Smooth muscle cell (in vitro differentiated cells): ENCODE data around the gene OBP2A. TPM values are rescaled to one million over a fixed set of nuclear protein-coding genes. Genes with fewer than 3 reads are reported as not detected.

Experiments
- DNase-seq: peaks from one replicate; lab custom pipeline; 2025; ENCODE audit not compliant: unreplicated experiment; lab: John Stamatoyannopoulos, UW
- H2AFZ ChIP-seq: fragments of 200-600 bp; sonication (generic); 2 replicates; pipeline ENCODE4 v1.6.0; 2016; ENCODE audit warnings: antibody characterized with exemption, low read depth, mild to moderate bottlenecking
- H3F3A ChIP-seq: fragments of 200-600 bp; sonication (generic); 2 replicates; pipeline ENCODE4 v1.6.0; 2017; ENCODE audit warnings: antibody characterized with exemption, low read depth
- H3K27ac ChIP-seq: fragments of 200-600 bp; sonication (generic); 2 replicates; pipeline ENCODE4 v1.5.1; 2016; ENCODE audit warnings: low read depth, mild to moderate bottlenecking
- H3K27me3 ChIP-seq: fragments of 200-600 bp; sonication (generic); 2 replicates; pipeline ENCODE4 v1.6.1; 2016; ENCODE audit warnings: low read depth, mild to moderate bottlenecking
- H3K36me3 ChIP-seq: fragments of 200-600 bp; sonication (generic); 2 replicates; pipeline ENCODE4 v1.5.1; 2016; ENCODE audit warnings: low read depth
- H3K4me1 ChIP-seq: fragments of 200-600 bp; sonication (generic); 2 replicates; pipeline ENCODE4 v1.5.1; 2016; ENCODE audit warnings: low read depth
- H3K4me2 ChIP-seq: fragments of 200-600 bp; sonication (generic); 2 replicates; pipeline ENCODE4 v1.6.0; 2016; ENCODE audit warnings: mild to moderate bottlenecking
- H3K4me3 ChIP-seq: fragments of 200-600 bp; sonication (generic); 2 replicates; pipeline ENCODE4 v1.5.1; 2016; ENCODE audit warnings: mild to moderate bottlenecking
- H3K79me2 ChIP-seq: fragments of 200-600 bp; sonication (generic); 2 replicates; pipeline ENCODE4 v1.6.0; 2016; ENCODE audit warnings: low read depth, mild to moderate bottlenecking
- H3K9ac ChIP-seq: fragments of 200-600 bp; sonication (generic); 2 replicates; pipeline ENCODE4 v1.6.0; 2016; ENCODE audit warnings: low read depth
- H3K9me3 ChIP-seq: fragments of 200-600 bp; sonication (generic); replicated peaks from 2 replicates; pipeline ENCODE4 v1.5.1; 2016; ENCODE audit warnings: low read depth
- H4K20me1 ChIP-seq: fragments of 200-600 bp; sonication (generic); 2 replicates; pipeline ENCODE4 v1.6.0; 2016; ENCODE audit warnings: low read depth
- CTCF ChIP-seq: fragments of 200-600 bp; sonication (generic); IDR thresholded peaks from 2 replicates; pipeline ENCODE4 v1.5.1; 2017; ENCODE audit warnings: borderline replicate concordance, mild to moderate bottlenecking, antibody characterized with exemption; ENCODE audit not compliant: insufficient read depth, poor library complexity, severe bottlenecking
- WGBS: methylation state at CpG from one replicate; pipeline ENCODE4 v1.1.7; 2016; ENCODE audit warnings: low lambda C conversion rate; 5-methylcytosine and 5-hydroxymethylcytosine counted together
- polyA plus RNA-seq: library from polyadenylated mRNA; unstranded; fragments of >200 nt; fragmentation: Nextera tagmentation; extraction: Ambion mirVana; gene quantifications from 2 replicates; pipeline ENCODE4 v1.2.1, GENCODE V29; 2016
- total RNA-seq: library from RNA; depleted of rRNA; stranded (reverse); fragments of >200 nt; gene quantifications from 2 replicates; pipeline ENCODE4 v1.2.3, GENCODE V29; 2014

OBP2A gene
- total and polyA plus RNA-seq, 2 experiments from 2014 or later: 0.61 TPM; not detected in 1

GRCh38 chr9:135566552-135566951 is 20.6 kb downstream of the OBP2A start:
- Histone ChIP-seq H3K4me1 (no peaks in the 10 kb centered on the region), H3K9me3 (no peaks in the 10 kb centered on the region), H3K27me3 (no peaks in the 10 kb centered on the region), H3K79me2 (no peaks in the 10 kb centered on the region), H3K4me3 (no peak overlapping the region), H3K4me2 (no peak overlapping the region), H2AFZ (no peak overlapping the region), H4K20me1 (no peaks in the 10 kb centered on the region), H3K36me3 (no peaks in the 10 kb centered on the region), H3K9ac (no peak overlapping the region), H3F3A (no peaks in the 10 kb centered on the region), H3K27ac (no peak overlapping the region)
- TF ChIP-seq CTCF: no peak
- DNase-seq: no peak
- 86% methylated on average over 10 of the region's 10 CpGs for WGBS

- H3K4me2 ChIP-seq: no peak overlapping the region
- 87% methylated on average over 9 of the region's 9 CpGs for WGBS
- no peaks in the 10 kb centered on the region for H3K27me3 ChIP-seq
- H3K4me1 ChIP-seq: no peaks in the 10 kb centered on the region
- no peak overlapping the region for H3K9ac ChIP-seq
- no peak for TF ChIP-seq CTCF
- H3F3A ChIP-seq: no peaks in the 10 kb centered on the region
- H3K79me2 ChIP-seq: no peaks in the 10 kb centered on the region
- no peaks in the 10 kb centered on the region for H4K20me1 ChIP-seq
- no peak overlapping the region for H2AFZ ChIP-seq
- H3K4me3 ChIP-seq: no peak overlapping the region
- H3K36me3 ChIP-seq: no peaks in the 10 kb centered on the region
- H3K9me3 ChIP-seq: no peaks in the 10 kb centered on the region
- no peak for DNase-seq
- no peak overlapping the region for H3K27ac ChIP-seq
These were observed 21.4 kb downstream of the OBP2A start for GRCh38 chr9:135567311-135567710.

GRCh38 chr9:135568026-135568425 is 22.1 kb downstream of the OBP2A start:
- Histone ChIP-seq H3K9ac (no peak overlapping the region), H4K20me1 (no peaks in the 10 kb centered on the region), H3K27me3 (no peaks in the 10 kb centered on the region), H3K4me3 (no peak overlapping the region), H3K4me2 (no peak overlapping the region), H3K4me1 (no peaks in the 10 kb centered on the region), H2AFZ (no peak overlapping the region), H3F3A (no peaks in the 10 kb centered on the region), H3K79me2 (no peaks in the 10 kb centered on the region), H3K36me3 (no peaks in the 10 kb centered on the region), H3K9me3 (no peaks in the 10 kb centered on the region), H3K27ac (no peak overlapping the region)
- no peak for TF ChIP-seq CTCF
- no peak for DNase-seq
- WGBS: 94% methylated on average over 6 of the region's 6 CpGs

GRCh38 chr9:135570456-135570855 is 24.5 kb downstream of the OBP2A start:
- Histone ChIP-seq H3K9ac (no peak overlapping the region), H3K4me1 (no peaks in the 10 kb centered on the region), H4K20me1 (no peaks in the 10 kb centered on the region), H3F3A (no peaks in the 10 kb centered on the region), H3K4me3 (no peak overlapping the region), H2AFZ (no peak overlapping the region), H3K79me2 (no peaks in the 10 kb centered on the region), H3K27ac (no peak overlapping the region), H3K36me3 (no peaks in the 10 kb centered on the region), H3K4me2 (no peak overlapping the region), H3K9me3 (no peaks in the 10 kb centered on the region), H3K27me3 (no peaks in the 10 kb centered on the region)
- TF ChIP-seq CTCF: no peak
- no peak for DNase-seq
- 41% methylated on average over 3 of the region's 3 CpGs for WGBS
